Body of pancreas (tissue), 4 donors: ENCODE data around the gene SLC48A1. TPM values are rescaled to one million over a fixed set of nuclear protein-coding genes. Genes with fewer than 3 reads are reported as not detected.

Source experiments
- ATAC-seq: fragments of 150-250 bp; one replicate; pipeline ENCODE4 v1.9.1; 2016
- DNase-seq, 4 donors: peaks; one replicate each; pipeline ENCODE4 v3.0.0-alpha.2; 2019
- H3K27ac ChIP-seq, 4 donors: fragments of 200-600 bp; sonication (generic); 1 replicate in 3 of 4; 2 replicates in 1 of 4; pipeline versions ENCODE4 v1.5.1 to v1.6.1; 2016 to 2019; ENCODE audit warnings: mild to moderate bottlenecking in 1 of 4, mixed read lengths in 1 of 4, moderate library complexity in 1 of 4
- H3K27me3 ChIP-seq, 2 donors: fragments of 200-600 bp; sonication (generic); one replicate each; pipeline ENCODE4 v1.6.0; 2016; ENCODE audit warnings: mild to moderate bottlenecking in 1 of 2
- H3K36me3 ChIP-seq, 2 donors: fragments of 200-600 bp; sonication (generic); replicated peaks in 1 of 2; 2 replicates each; pipeline ENCODE4 v1.5.1; 2016; ENCODE audit warnings: low read depth in 2 of 2; ENCODE audit not compliant: insufficient read depth in 1 of 2
- H3K4me1 ChIP-seq: fragments of 200-600 bp; sonication (generic); one replicate; pipeline ENCODE4 v1.6.0; 2016
- H3K4me3 ChIP-seq, 2 donors: fragments of 200-600 bp; sonication (generic); 1 replicate in 1 of 2; 2 replicates in 1 of 2; pipeline ENCODE4 v1.5.1; 2016 to 2019
- H3K9me3 ChIP-seq, 3 donors: fragments of 200-600 bp; sonication (generic); 1 replicate in 2 of 3; 2 replicates in 1 of 3; pipeline ENCODE4 v1.5.1; 2016
- CTCF ChIP-seq, 7 experiments: fragments of 450-650 bp in 4 of 7; fragments of 200-600 bp in 3 of 7; sonication (generic) in 3 of 7; IDR thresholded peaks; one replicate each; pipeline ENCODE4 v1.5.1; 2016 to 2019; ENCODE audit warnings: antibody characterized with exemption in 7 of 7
- POLR2A ChIP-seq, 3 donors: fragments of 450-650 bp; IDR thresholded peaks; one replicate each; pipeline ENCODE4 v1.6.1; 2016; ENCODE audit warnings: antibody characterized with exemption in 3 of 3, mild to moderate bottlenecking in 2 of 3
- WGBS, 2 donors: methylation state at CpG; one replicate each; pipeline ENCODE4 v1.1.5; 2017; 5-methylcytosine and 5-hydroxymethylcytosine counted together
- intact Hi-C: fragments of 100-400 bp; cut with DNase I; formaldehyde crosslinking; loops from one replicate; pipeline ENCODE4 v1.15.1; 2023
- total RNA-seq, 2 donors: library from RNA; depleted of rRNA; stranded (reverse); fragments of >200 nt; gene quantifications; one replicate each; pipeline ENCODE4 v1.1.0, GENCODE V29; 2016

SLC48A1 gene
- total RNA-seq, 2 donors from 2014 or later, result 12.7 to 22.1 TPM

DNA sequence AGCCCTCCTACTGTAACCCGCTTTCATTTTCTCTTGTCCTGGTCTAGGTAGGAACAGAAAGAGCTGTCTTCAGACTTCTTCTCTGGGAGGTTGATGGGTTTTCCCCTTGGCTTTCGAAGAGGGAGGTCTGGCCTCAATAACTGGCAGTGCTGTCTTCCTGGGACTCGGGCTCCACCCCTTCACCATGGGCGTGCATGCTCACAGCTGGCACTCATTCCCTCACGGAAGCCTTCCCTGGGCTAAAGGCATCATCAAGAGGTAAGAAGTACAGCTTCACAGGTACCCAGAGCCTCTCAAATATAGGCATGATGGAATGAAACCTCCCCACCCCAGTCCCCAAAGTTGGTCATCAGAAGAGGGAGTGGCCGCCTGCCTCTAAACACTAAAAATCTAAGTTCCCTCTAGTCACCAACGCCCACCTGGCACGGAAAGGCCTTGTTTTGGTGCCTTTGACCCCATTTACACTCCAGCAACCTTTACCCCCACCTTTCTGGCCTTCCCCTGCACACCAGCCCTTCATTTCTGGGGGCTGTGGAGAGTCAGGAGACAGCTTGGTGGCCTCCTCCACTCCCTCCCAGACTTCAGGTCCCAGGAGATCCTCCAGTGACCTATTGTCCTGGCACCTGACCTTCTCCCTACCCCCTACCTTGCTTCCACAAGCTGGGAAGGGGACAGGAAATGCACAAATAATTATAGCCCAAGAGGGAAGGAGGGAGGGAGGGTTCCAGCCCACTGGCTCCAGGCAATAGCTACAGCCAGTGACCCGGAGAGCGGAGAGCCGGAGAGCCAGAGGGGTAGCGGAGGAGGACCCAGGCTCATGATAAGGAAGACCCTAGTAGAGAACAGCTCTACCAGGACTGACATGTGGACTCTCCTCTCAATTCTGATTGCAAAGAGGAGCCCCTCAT is 17.1 kb upstream of the SLC48A1 start:
- Histone ChIP-seq H3K9me3 (no peaks in the 10 kb centered on the region), H3K4me3 (no peak overlapping the region), H3K36me3 (no peaks in the 10 kb centered on the region), H3K4me1 (peaks cover 56% of the 10 kb centered on the region), H3K27ac (peak overlapping the region; percentile 54 to 83 (median 72)), H3K27me3 (no peaks in the 10 kb centered on the region)
- TF ChIP-seq CTCF (IDR thresholded peaks at IDR 0.05) (no peak), POLR2A (IDR thresholded peaks at IDR 0.05) (no peak)
- intact Hi-C loops, result no loop called here
- ATAC-seq (no peak), DNase-seq (peak in 2 of 4 donors; percentile 39 to 47)
- WGBS, 2 donors, result 72 to 73% methylated on average over 12 of the region's 12 CpGs

DNA sequence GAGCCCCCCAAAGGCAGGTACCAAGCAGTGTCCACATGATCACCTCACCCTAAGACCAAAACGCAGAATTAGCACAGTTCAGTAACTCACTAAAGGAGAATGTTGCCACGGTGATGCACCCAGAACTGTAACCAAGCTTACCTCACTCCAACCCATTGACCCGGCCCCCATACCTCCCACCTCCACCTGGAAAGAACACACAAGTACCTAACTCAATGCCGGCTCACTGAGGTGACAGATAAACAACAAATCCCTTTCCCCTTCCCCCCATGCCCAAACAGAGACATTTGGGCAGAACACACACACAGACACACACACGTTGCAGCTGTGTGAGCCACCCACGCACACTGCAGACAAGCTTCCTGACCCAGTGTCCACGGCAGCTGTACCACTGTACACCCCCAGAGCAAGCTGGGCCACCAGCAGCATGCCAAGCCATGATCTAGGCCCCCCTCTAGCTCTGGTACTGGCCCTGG is 15.6 kb upstream of the SLC48A1 start:
- no peak for ATAC-seq
- Histone ChIP-seq H3K27me3 (no peaks in the 10 kb centered on the region), H3K36me3 (no peaks in the 10 kb centered on the region), H3K27ac (no peak overlapping the region), H3K4me1 (peaks cover 56% of the 10 kb centered on the region), H3K4me3 (no peak overlapping the region), H3K9me3 (no peaks in the 10 kb centered on the region)
- peak in 1 of 4 donors; percentile 10 for DNase-seq
- intact Hi-C loops, result no loop called here
- 53 to 72% methylated on average over 4 to 7 of the region's 7 CpGs for WGBS, 2 donors
- TF ChIP-seq POLR2A (IDR thresholded peaks at IDR 0.05) (no peak), CTCF (IDR thresholded peaks at IDR 0.05) (no peak)

- no peaks in the 10 kb centered on the region for H3K27me3 ChIP-seq
- H3K4me1 ChIP-seq, result peaks cover 50% of the 10 kb centered on the region
- intact Hi-C loops, result no loop called here
- peak overlapping the region in 1 of 2 donors; percentile 33 for H3K4me3 ChIP-seq
- no peaks in the 10 kb centered on the region for H3K36me3 ChIP-seq
- peak overlapping the region; percentile 69 to 85 (median 78) for H3K27ac ChIP-seq
- DNase-seq (peak in 1 of 4 donors; percentile 21), ATAC-seq (no peak)
- H3K9me3 ChIP-seq, result no peaks in the 10 kb centered on the region
- TF ChIP-seq CTCF (IDR thresholded peaks at IDR 0.05), result no peak
- no peak for TF ChIP-seq POLR2A (IDR thresholded peaks at IDR 0.05)
- WGBS, 2 donors, result 51 to 65% methylated on average over 7 to 20 of the region's 20 CpGs
Measured at GRCh38 chr12:47757840-47758583, 15.0 kb upstream of the SLC48A1 start.

DNA sequence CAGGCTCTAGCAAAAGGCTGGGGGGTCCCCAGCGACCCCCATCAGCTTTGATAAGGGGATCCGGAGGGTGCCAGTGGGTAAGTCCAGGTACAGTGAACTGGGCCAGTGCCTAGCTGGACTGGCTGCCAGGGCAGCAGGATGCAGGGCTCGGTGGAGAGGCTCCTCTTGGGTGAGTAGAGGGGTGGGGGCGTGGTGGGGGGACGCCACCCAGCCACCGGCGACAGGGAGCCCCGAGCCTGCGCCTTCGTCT is 14.5 kb upstream of the SLC48A1 start:
- ATAC-seq, result no peak

More for the DNA sequence above, 14.5 kb upstream of the SLC48A1 start:
- intact Hi-C loops, result no loop called here
- H3K9me3 ChIP-seq, result no peaks in the 10 kb centered on the region
- H3K27me3 ChIP-seq, result no peaks in the 10 kb centered on the region
- DNase-seq, result no peak
- peak overlapping the region; percentile 69 to 85 (median 78) for H3K27ac ChIP-seq
- H3K36me3 ChIP-seq, result no peaks in the 10 kb centered on the region
- H3K4me1 ChIP-seq, result peaks cover 50% of the 10 kb centered on the region
- WGBS, 2 donors, result 4 to 5% methylated on average over 10 of the region's 10 CpGs
- H3K4me3 ChIP-seq, result peak overlapping the region in 1 of 2 donors; percentile 33
- TF ChIP-seq POLR2A (IDR thresholded peaks at IDR 0.05) (no peak), CTCF (IDR thresholded peaks at IDR 0.05) (no peak)
